ENCODE results near the gene ADAMTS12. TPM values are rescaled to one million over a fixed set of nuclear protein-coding genes. Genes with fewer than 3 reads are reported as not detected.

The ADAMTS12 gene
- total RNA-seq, 1 experiment from 2014 or later, result 17.5 TPM

DNA sequence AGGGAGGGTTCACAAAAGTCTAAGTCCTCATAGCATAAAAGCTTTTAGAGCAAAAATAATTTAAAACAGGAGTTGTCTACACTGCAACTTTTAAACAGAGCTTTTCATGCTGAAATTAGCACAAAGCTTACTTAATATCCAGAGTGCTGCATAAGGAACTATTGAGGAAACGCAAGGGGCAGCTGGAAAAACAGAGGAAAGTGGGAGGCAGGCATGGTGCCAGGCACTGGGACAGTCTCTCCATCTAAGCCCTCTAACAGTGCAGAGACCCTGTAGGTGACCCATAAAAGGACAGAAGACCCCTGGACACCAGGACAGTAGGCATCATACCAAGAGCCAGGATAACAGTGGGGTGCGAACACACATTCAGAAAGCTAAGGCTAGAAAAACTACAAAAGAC lies 49.3 kb downstream of the ADAMTS12 start:
- Histone ChIP-seq H3K36me3 (no peaks in the 10 kb centered on the region), H3K27ac (peak overlapping the region; percentile 16; the same call in 1 of the 2 replicates)
- DNase-seq, result peak; percentile 30 to 57

DNA sequence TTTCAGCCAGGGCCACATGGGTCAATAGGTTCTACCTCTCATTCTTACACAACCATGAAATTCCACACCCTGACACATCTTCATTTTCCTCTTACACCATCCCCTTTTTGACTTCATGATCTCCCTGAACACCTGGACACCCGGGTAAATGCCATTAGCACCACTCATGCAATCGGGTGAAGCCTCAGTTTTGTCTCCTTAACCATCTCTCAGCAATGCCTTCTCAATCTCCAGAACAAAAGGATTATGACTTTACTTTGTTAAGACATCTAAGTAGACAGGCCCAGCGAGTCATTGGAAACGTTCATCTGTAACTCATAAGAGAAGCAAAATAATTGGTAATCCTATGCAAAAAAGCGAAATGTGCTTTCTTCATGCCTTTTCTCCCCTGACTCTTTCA lies 49.9 kb downstream of the ADAMTS12 start:
- Histone ChIP-seq H3K9me3 (replicated peaks) (0 out of 2 replicates have a peak, but pooled peaks cover 3% of the 10 kb centered on the region), H3K4me3 (no peak overlapping the region), H3K4me1 (peaks cover 20% of the 10 kb centered on the region), H3K36me3 (no peaks in the 10 kb centered on the region), H3K27me3 (no peaks in the 10 kb centered on the region), H3K27ac (peak overlapping the region; percentile 16; the same call in 1 of the 2 replicates)
- no peak for DNase-seq

More for the DNA sequence above, 49.3 kb downstream of the ADAMTS12 start:
- H3K9me3 ChIP-seq (replicated peaks), result 0 out of 2 replicates have a peak, but pooled peaks cover 3% of the 10 kb centered on the region
- no peak overlapping the region for H3K4me3 ChIP-seq
- H3K4me1 ChIP-seq, result peaks cover 20% of the 10 kb centered on the region
- H3K27me3 ChIP-seq, result no peaks in the 10 kb centered on the region

DNA sequence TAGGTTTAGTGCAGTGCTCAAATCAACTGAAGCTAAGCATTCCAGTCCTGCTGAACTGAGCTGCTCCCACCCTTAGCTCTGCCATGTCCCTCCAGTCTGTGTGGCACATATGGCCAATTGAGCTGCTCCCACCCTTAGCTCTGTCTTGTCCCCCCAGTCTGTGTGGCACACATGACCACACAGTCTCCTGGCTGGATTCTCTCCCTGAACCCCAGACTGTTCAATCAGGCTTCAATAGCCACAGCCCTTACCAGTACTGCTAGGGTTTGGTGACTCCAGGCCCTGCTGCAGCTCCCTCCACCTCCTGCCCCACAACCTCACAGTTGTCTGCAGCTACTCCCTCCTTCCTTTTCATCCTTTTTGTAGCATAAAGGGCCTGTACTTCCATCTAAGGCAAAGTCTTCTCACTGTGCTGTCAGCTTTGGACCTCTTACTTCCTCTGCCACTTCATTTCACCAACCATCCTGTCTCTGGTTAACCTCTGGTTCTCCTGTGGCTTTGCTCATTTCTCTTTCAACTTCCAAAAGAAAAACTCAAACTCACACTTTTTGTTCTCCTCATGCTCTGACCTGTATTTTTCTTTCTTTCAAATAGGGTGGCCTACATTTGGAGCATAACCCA lies 50.8 kb downstream of the ADAMTS12 start:
- H3K9me3 ChIP-seq (replicated peaks), result 0 out of 2 replicates have a peak, but pooled peaks cover 3% of the 10 kb centered on the region
- H3K27ac ChIP-seq, result no peak overlapping the region
- no peaks in the 10 kb centered on the region for H3K27me3 ChIP-seq
- H3K4me1 ChIP-seq, result peaks cover 20% of the 10 kb centered on the region
- H3K4me3 ChIP-seq, result no peak overlapping the region
- no peaks in the 10 kb centered on the region for H3K36me3 ChIP-seq
- DNase-seq, result no peak

DNA sequence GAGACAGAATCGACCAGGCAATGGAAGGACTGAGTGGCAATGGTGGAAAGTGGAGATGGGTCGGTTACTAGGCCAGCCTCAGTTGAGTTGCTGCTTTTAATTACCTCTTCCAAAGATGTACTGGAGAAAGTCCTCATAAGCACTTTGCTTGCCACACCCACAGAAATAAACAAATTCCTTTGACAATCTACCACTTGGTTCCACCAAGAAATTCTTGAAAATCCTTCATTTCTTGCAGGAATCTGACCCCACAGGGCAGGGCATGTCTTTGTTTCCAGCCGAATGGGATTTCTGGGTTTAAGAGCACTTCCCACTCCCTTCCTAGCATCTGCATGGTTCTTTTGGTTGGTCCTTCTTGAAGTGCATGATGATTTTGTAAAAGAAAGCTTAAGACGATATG lies 54.5 kb downstream of the ADAMTS12 start:
- DNase-seq, result no peak
- no peaks in the 10 kb centered on the region for H3K36me3 ChIP-seq
- H3K27me3 ChIP-seq, result no peaks in the 10 kb centered on the region
- H3K9me3 ChIP-seq (replicated peaks), result no peaks in the 10 kb centered on the region
- H3K4me1 ChIP-seq, result peaks cover 14% of the 10 kb centered on the region
- H3K4me3 ChIP-seq, result no peak overlapping the region
- no peak overlapping the region for H3K27ac ChIP-seq

DNA sequence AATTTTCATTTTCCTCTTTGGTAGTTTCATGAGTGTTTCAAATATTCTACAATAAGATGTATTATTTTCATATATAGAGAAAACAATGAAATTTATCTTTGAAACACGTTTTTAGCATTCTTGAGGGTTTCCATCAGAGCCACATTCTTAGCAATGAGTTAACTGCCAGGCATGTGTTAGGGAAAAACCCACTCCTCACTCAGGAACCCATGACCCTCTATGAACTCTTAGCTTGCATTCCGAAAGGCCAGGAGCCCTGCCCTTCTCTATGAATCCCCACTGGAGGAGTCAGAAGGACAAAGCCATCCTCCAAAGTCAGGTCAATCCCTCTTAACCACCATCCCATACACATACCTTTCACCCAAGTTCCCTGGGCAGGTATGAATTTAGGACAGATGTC lies 57.5 kb downstream of the ADAMTS12 start:
- no peak overlapping the region for H3K27ac ChIP-seq
- DNase-seq, result no peak
- H3K4me3 ChIP-seq, result no peak overlapping the region
- no peaks in the 10 kb centered on the region for H3K27me3 ChIP-seq
- H3K36me3 ChIP-seq, result no peaks in the 10 kb centered on the region
- peaks cover 6% of the 10 kb centered on the region; the same call in 1 of the 2 replicates for H3K4me1 ChIP-seq
- no peaks in the 10 kb centered on the region for H3K9me3 ChIP-seq (replicated peaks)

DNA sequence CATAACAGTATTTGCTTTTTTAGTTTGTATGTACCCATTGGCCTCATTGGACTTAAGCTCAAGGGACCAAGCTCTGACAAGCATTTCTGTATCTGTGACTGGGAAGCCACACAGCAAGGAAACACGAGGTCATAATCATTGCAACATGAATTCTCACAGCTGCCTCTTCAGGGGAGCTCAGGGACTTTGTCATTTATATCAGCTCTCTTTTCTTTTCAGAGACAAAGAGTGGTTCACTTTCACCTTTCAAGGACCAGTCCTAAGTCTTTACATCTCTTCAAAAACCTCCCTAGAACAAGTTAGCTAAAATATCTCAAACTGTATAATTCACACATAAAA lies 58.6 kb downstream of the ADAMTS12 start:
- no peaks in the 10 kb centered on the region for H3K36me3 ChIP-seq
- peaks cover 17% of the 10 kb centered on the region for H3K4me1 ChIP-seq
- H3K9me3 ChIP-seq (replicated peaks), result no peaks in the 10 kb centered on the region
- no peak for DNase-seq
- no peaks in the 10 kb centered on the region for H3K27me3 ChIP-seq
- no peak overlapping the region for H3K27ac ChIP-seq
- H3K4me3 ChIP-seq, result no peak overlapping the region

DNA sequence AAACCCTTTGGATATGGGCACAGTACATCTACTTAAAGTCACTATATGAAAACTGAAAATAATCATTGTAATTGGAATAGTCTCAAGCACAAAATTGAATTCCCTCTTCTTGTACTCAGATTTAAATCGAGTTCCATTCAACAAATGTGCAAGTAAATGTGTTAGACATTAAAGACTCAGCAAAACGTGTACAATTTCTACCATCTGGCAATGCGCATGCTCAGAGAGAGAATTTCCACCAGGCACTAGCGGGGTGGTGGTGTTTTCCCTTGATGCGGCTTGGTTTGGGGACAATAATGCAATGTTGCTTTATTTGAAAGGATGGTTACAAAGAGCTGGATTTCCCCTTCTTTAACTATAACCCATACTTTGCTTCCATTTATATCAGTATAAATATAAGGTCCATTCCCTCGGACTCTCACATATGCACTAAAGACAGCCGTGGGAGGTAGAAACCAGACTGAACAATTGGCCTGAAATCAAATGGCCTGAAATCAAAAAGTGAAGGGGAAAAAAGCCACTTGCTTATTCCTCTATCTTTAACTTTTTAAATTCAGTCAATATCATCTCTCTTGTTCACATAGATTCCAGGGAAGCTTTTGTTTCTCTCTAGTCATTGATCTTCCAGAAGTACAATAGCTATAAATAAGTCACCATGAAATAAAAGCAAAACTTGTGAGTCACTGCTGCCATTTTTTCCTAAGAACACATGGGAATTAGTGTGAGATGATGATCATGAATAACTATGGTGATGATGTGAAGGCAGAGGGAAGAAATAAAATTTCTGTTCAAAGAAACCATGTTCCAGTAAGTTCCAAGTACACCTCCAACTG lies 59.2 kb downstream of the ADAMTS12 start:
- Histone ChIP-seq H3K4me1 (peaks cover 23% of the 10 kb centered on the region), H3K27ac (no peak overlapping the region), H3K36me3 (no peaks in the 10 kb centered on the region), H3K9me3 (replicated peaks) (no peaks in the 10 kb centered on the region), H3K4me3 (no peak overlapping the region), H3K27me3 (no peaks in the 10 kb centered on the region)
- DNase-seq, result no peak

DNA sequence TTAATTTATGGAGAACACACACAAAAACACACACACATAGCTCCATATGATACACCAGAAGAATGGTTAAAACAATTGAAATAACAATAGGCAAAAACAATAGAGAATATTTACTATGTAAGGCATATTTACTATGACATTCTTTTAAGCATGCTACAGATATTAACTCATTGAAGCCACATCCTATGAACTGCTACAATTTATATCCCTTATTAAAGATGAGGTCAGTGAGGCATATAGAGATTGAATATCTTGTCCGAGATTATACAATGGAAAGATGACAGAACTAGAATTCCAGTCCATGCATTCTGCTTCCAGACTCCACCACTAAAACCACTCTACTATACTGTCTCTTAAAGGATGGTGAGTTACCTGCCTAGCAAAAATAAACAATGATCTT lies 60.7 kb downstream of the ADAMTS12 start:
- Histone ChIP-seq H3K36me3 (no peaks in the 10 kb centered on the region), H3K4me1 (peaks cover 28% of the 10 kb centered on the region), H3K27me3 (no peaks in the 10 kb centered on the region), H3K4me3 (no peak overlapping the region), H3K9me3 (replicated peaks) (no peaks in the 10 kb centered on the region), H3K27ac (no peak overlapping the region)
- no peak for DNase-seq

DNA sequence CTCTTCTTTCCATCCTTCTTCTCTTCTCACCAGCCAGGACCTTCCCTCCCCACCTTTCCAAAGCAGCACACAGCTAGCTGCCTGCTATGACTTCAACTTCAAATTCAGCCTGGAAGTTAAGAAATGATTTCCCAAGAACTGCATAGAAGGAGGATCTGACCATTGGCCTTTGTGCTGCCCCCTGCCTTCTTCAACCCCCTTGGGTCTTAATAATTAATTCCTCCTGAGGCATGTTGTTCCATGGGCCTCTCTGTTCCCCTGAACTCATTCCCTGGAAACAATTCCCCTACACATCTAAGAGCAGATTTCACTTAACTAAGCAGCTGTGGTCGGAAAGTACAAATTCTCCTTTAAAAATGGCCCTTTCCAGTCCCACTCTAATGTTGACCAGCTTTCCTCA lies 62.4 kb downstream of the ADAMTS12 start:
- no peaks in the 10 kb centered on the region for H3K9me3 ChIP-seq (replicated peaks)
- H3K27ac ChIP-seq, result peak overlapping the region; percentile 63
- H3K4me1 ChIP-seq, result peaks cover 24% of the 10 kb centered on the region
- H3K4me3 ChIP-seq, result no peak overlapping the region
- DNase-seq, result no peak
- H3K27me3 ChIP-seq, result no peaks in the 10 kb centered on the region
- no peaks in the 10 kb centered on the region for H3K36me3 ChIP-seq

DNA sequence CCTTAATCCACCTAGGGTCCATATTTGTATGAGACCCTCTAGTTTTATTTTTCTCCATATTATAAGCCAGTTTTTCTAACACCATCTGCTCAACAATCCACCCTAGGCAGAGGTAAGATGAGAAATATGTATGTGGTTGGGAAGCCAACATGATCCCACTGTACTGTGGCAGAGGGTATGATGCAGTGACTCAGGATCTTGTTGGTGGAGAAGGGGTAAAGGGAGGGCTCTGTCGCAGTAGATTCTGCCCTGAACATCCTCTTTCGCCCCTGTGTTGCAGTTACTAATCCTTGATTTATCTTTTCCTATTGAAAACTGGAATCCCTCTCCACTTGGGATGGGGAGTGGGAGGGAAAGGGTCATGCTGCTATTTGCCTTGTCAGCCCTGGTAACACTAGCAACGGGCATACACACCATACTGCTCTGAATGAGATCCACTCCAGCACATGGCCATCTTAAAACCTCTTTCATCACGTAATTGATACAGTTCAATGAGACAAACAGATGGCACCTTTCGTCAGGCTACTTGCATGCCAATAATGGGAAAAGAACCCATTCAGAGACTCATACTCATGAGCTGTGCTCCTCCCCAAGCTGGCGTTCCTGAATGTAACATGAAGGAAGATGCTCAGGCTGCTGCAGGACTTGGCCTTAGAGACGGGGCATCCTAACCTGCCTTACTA lies 63.0 kb downstream of the ADAMTS12 start:
- Histone ChIP-seq H3K4me1 (peaks cover 24% of the 10 kb centered on the region), H3K27ac (peak overlapping the region; percentile 63), H3K27me3 (no peaks in the 10 kb centered on the region), H3K36me3 (no peaks in the 10 kb centered on the region), H3K9me3 (replicated peaks) (no peaks in the 10 kb centered on the region), H3K4me3 (no peak overlapping the region)
- peak; percentile 50 to 65 for DNase-seq

DNA sequence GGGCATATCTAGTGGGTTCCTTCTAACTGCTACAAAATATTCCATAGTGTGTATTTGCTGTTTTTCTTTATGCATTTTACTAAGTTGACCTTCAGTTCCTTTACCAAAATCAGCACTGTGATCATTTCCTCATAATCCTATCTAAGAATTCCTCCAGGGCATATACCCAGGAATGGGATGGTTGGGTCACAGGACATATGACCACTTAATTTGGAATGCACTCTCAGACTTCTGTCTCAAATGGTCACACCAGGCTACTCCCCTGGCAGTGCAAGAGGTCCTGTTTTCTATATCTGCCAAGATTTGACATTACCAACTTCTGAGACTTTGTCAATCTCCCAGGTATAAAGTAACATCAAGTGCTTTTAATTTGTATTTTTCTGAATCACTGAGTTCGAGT lies 63.9 kb downstream of the ADAMTS12 start:
- peak; percentile 26 to 33 for DNase-seq
- no peak overlapping the region for H3K4me3 ChIP-seq
- peaks cover 24% of the 10 kb centered on the region for H3K4me1 ChIP-seq
- H3K27ac ChIP-seq, result peak overlapping the region; percentile 63
- H3K36me3 ChIP-seq, result no peaks in the 10 kb centered on the region
- no peaks in the 10 kb centered on the region for H3K9me3 ChIP-seq (replicated peaks)
- no peaks in the 10 kb centered on the region for H3K27me3 ChIP-seq

DNA sequence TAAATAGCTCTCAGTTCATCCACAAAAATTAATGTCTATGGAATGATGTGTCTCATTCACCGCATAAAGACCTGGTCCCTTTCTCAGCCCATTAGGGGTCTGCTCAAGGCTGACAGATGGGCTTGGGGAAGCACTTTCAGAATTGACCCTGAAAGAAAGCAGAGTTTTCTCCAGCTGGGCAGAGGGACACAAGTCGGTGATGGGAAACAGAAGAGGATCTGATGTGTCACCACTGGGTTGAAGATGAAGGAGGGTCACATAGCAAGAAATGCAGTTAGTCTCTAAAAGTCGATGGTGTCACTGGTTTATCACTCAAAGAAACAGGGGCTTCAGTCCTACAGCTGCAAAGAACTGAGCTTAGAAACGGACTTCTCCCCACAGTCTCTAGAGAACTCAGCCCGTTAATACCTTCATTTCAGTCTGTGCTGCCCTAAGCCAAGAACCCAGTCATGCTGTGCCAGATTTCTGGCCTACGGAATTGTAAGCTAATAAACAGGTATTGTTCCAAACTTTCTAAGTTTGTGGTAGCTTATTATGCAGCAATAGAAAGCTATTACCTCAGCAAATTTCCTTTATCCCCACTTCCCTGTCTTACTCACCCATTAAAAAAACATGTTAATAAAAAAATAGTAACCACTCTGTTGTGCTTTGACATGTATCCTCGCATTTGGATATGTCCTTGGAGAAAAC lies 64.6 kb downstream of the ADAMTS12 start:
- DNase-seq, result no peak
- no peaks in the 10 kb centered on the region for H3K9me3 ChIP-seq (replicated peaks)
- peak overlapping the region; percentile 63; the same call in 1 of the 2 replicates for H3K27ac ChIP-seq
- H3K4me1 ChIP-seq, result peaks cover 24% of the 10 kb centered on the region
- H3K36me3 ChIP-seq, result no peaks in the 10 kb centered on the region
- no peak overlapping the region for H3K4me3 ChIP-seq
- H3K27me3 ChIP-seq, result no peaks in the 10 kb centered on the region

DNA sequence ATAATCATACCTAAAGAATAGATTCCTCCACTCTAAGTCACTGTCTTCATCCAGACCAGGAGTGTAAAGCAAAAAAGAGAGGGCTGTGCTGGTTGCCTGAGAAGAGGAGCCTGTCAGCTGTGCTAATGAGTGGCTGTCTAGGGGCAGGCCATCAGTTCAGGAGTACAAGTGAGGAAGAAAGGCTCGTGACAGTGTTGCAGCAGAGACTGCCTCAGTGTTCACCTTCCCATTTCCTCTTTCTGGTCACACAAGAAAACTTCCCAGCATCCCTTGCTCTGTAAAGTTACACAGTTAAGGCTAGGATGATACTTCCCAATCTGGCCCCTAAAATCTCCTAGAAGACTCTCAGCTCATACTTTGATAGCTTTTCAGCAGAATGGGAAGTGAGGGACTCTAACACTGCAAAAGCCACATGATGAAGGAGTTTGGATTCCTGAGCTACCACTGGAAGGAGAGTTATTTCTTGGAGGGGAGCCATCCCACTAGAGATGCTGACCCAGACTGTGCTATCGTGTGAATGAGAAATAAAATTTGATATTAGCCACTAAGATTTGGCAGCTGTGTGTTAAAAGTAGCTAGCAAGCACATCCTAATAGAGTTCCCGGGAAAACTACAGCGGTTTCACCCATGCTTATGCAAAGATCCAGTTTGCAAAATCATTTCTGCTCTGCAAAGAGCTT lies 67.1 kb downstream of the ADAMTS12 start:
- no peak overlapping the region for H3K27ac ChIP-seq
- no peaks in the 10 kb centered on the region; the same call in 1 of the 2 replicates for H3K9me3 ChIP-seq (replicated peaks)
- DNase-seq, result no peak
- peaks cover 24% of the 10 kb centered on the region for H3K4me1 ChIP-seq
- H3K27me3 ChIP-seq, result no peaks in the 10 kb centered on the region
- no peaks in the 10 kb centered on the region for H3K36me3 ChIP-seq
- H3K4me3 ChIP-seq, result no peak overlapping the region

DNA sequence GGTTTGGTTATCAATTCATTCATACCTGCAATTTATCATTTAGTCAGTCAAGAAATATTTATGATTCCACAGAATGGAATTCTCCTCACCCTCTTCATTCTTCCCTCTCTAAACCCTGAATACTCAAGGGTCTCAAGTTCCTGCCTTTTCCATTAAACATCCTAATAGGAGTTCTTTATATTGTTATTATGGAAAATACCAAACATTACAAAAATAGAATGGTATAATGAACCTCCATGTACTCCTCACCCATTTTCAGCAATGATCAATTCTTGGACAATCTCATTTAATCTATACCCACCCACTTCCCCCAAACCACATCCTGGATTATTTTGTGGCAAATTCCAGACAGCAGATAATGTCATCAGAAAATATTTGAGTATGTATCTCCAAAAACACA lies 74.5 kb downstream of the ADAMTS12 start:
- Histone ChIP-seq H3K27me3 (no peaks in the 10 kb centered on the region), H3K36me3 (no peaks in the 10 kb centered on the region; the same call in 1 of the 2 replicates), H3K9me3 (replicated peaks) (peaks cover 6% of the 10 kb centered on the region), H3K4me3 (no peak overlapping the region), H3K4me1 (peaks cover 17% of the 10 kb centered on the region), H3K27ac (peak overlapping the region; percentile 62)
- peak in 1 of 2 experiments; percentile 39 for DNase-seq

Data from SJCRH30 (cell line).